ENCODE measurements around the gene APOL6. TPM values are rescaled to one million over a fixed set of nuclear protein-coding genes. Genes with fewer than 3 reads are reported as not detected.

APOL6 gene
- total RNA-seq, 1 donor from 2014 or later: 12.1 TPM

Other genes with a start within 250 kb of the APOL6 start
- gene MCM5, start 248.3 kb upstream of the APOL6 start, total RNA-seq: 47.5 and 103 TPM in 2 replicates
- 0.17 TPM in 1 of 2 replicates, not detected in the other for gene RASD2, start 107.6 kb upstream of the APOL6 start, total RNA-seq
- gene MB, start 31.1 kb upstream of the APOL6 start, total RNA-seq: not detected in 2 replicates
- gene APOL5, start 69.4 kb downstream of the APOL6 start, total RNA-seq: not detected in 2 replicates

Measured in dermis blood vessel endothelial cell (primary cell).